Breast epithelium (tissue), 4 donors: ENCODE data around the gene VPS16. TPM values are rescaled to one million over a fixed set of nuclear protein-coding genes. Genes with fewer than 3 reads are reported as not detected.

Experiments used
- DNase-seq, 2 donors: peaks; one replicate each; pipeline ENCODE4 v3.0.0-alpha.2; 2019; ENCODE audit warnings: low spot score in 2 of 2
- H3K27ac ChIP-seq, 2 donors: fragments of 200-600 bp; sonication (generic) in 1 of 2; one replicate each; pipeline ENCODE4 v1.5.1; 2016 to 2019; ENCODE audit warnings: mild to moderate bottlenecking in 1 of 2
- H3K27me3 ChIP-seq, 2 donors: fragments of 200-600 bp; sonication (generic) in 1 of 2; one replicate each; pipeline versions ENCODE4 v1.5.1 to v1.6.0; 2017 to 2019; ENCODE audit warnings: control low read depth in 1 of 2, mild to moderate bottlenecking in 1 of 2
- H3K36me3 ChIP-seq: fragments of 200-600 bp; one replicate; pipeline ENCODE4 v1.5.1; 2019
- H3K4me1 ChIP-seq, 2 donors: fragments of 200-600 bp; sonication (generic); one replicate each; pipeline ENCODE4 v1.5.1; 2016 to 2019; ENCODE audit warnings: control low read depth in 1 of 2
- H3K4me3 ChIP-seq, 3 donors: fragments of 200-600 bp; sonication (generic); 1 replicate in 2 of 3; 2 replicates in 1 of 3; pipeline ENCODE4 v1.5.1; 2016 to 2019; ENCODE audit warnings: mild to moderate bottlenecking in 3 of 3, moderate library complexity in 2 of 3
- H3K9me3 ChIP-seq, 2 donors: fragments of 200-600 bp; sonication (generic) in 1 of 2; one replicate each; pipeline ENCODE4 v1.5.1; 2016 to 2019; ENCODE audit warnings: control low read depth in 1 of 2
- POLR2A ChIP-seq: fragments of 450-650 bp; IDR thresholded peaks from one replicate; pipeline ENCODE4 v1.6.1; 2016; ENCODE audit warnings: antibody characterized with exemption, mild to moderate bottlenecking, moderate library complexity
- POLR2AphosphoS5 ChIP-seq, 3 donors: sonication (generic); formaldehyde crosslinking; IDR thresholded peaks; one replicate each; pipeline ENCODE4 v1.6.1; 2017; ENCODE audit warnings: antibody characterized with exemption in 3 of 3
- intact Hi-C: fragments of 100-400 bp; cut with DNase I; formaldehyde crosslinking; loops from one replicate; pipeline ENCODE4 v1.15.1; 2023; ENCODE audit warnings: low total_unique reads
- total RNA-seq, 3 donors: library from RNA; depleted of rRNA; stranded (reverse); fragments of >200 nt; gene quantifications; one replicate each; pipeline ENCODE4 v1.1.0, GENCODE V29; 2016
- TF ChIP-seq, protein P1 (sequence below), 3 donors: fragments of 450-650 bp; IDR thresholded peaks; one replicate each; pipeline ENCODE4 v1.5.1; 2016 to 2017; ENCODE audit warnings: antibody characterized with exemption in 3 of 3, mild to moderate bottlenecking in 3 of 3, moderate library complexity in 3 of 3

The VPS16 gene
- total RNA-seq, 3 donors from 2014 or later, result 25.3 to 34.7 (median 33.8) TPM

DNA sequence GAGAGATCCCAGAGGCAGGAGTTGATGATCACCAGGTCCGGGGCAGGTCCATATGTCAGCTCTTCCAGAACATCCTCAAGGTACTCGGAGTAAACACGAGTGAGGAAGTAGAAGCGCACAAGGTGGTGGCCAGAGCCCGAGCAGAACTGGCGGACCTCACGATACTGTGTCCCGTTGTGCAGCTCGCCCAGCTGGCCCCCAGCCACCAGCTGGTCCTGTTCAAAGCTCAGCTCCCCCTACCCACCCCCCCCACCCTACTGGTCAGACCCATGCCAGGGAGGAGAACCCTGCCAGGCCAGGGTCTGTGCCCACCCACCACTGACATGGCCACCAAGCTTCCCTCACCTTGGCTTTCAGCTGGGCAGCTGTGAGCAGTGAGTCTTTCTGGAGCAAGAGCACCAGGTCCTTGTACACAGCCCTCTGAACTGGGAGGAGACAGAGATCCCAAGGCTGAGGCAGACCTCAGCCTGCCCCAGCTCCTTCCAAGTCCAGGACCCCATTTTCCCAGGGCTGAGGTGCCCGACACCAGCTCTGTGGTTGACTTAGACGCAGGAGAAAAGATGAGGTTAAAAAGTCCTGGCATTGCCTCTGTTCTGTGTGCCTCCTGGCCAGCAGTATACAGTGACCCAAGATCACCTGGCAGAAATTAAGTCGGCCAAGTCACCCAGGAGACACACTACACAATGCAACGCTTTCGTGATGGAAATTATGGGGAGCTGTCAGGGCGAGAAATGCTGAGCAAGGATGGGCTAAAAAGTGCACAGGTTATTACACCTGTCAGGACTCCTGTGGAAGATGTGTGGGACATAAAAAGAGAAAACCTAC is 1.5 kb upstream of the VPS16 start:
- Histone ChIP-seq H3K27me3 (no peaks in the 10 kb centered on the region), H3K4me3 (peak overlapping the region in 1 of 3 donors; percentile 89), H3K36me3 (no peaks in the 10 kb centered on the region), H3K4me1 (peaks cover 0 to 4% of the 10 kb centered on the region in 2 donors), H3K27ac (no peak overlapping the region), H3K9me3 (no peaks in the 10 kb centered on the region)
- TF ChIP-seq POLR2AphosphoS5 (IDR thresholded peaks at IDR 0.05), result no peak
- TF ChIP-seq, protein P1, sequence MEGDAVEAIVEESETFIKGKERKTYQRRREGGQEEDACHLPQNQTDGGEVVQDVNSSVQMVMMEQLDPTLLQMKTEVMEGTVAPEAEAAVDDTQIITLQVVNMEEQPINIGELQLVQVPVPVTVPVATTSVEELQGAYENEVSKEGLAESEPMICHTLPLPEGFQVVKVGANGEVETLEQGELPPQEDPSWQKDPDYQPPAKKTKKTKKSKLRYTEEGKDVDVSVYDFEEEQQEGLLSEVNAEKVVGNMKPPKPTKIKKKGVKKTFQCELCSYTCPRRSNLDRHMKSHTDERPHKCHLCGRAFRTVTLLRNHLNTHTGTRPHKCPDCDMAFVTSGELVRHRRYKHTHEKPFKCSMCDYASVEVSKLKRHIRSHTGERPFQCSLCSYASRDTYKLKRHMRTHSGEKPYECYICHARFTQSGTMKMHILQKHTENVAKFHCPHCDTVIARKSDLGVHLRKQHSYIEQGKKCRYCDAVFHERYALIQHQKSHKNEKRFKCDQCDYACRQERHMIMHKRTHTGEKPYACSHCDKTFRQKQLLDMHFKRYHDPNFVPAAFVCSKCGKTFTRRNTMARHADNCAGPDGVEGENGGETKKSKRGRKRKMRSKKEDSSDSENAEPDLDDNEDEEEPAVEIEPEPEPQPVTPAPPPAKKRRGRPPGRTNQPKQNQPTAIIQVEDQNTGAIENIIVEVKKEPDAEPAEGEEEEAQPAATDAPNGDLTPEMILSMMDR (IDR thresholded peaks at IDR 0.05), result no peak
- TF ChIP-seq POLR2A, result no peak
- intact Hi-C loops, result no loop called here
- no peak for DNase-seq

DNA sequence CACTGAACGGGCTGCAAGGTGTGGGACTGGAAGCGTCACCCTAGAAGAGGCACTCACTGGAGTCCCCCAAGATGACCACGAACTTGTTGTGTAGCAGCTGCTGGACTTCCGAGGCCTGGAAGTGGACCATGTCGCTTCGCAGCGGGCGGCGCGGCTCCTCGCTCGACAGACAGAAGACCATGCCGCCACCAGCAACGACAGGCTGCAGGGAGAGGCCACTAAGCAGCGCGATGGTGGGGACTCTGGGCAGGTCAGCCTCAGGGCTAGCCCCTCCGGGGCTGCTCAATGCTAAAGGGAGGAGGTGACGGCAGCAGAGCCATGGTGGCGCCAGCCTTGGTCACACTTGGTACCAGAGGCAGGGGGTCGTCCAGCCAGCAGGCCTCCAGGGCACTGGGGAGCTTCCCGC is 810 bp upstream of the VPS16 start:
- Histone ChIP-seq H3K27ac (peak overlapping the region; percentile 91 to 94), H3K4me3 (peak overlapping the region; percentile 73 to 89 (median 75)), H3K27me3 (no peaks in the 10 kb centered on the region), H3K36me3 (no peaks in the 10 kb centered on the region), H3K9me3 (no peaks in the 10 kb centered on the region), H3K4me1 (peaks cover 0 to 4% of the 10 kb centered on the region in 2 donors)
- intact Hi-C loops, result no loop called here
- TF ChIP-seq POLR2A (no peak), POLR2AphosphoS5 (IDR thresholded peaks at IDR 0.05) (peak in 1 of 3 donors; percentile 6)
- TF ChIP-seq, protein P1 (IDR thresholded peaks at IDR 0.05), result no peak
- DNase-seq, result no peak

- peaks cover 0 to 4% of the 10 kb centered on the region in 2 donors for H3K4me1 ChIP-seq
- TF ChIP-seq, protein P1 (IDR thresholded peaks at IDR 0.05), result no peak
- TF ChIP-seq POLR2AphosphoS5 (IDR thresholded peaks at IDR 0.05) (no peak), POLR2A (no peak)
- DNase-seq, result no peak
- H3K27me3 ChIP-seq, result no peaks in the 10 kb centered on the region
- H3K36me3 ChIP-seq, result no peaks in the 10 kb centered on the region
- peak overlapping the region; percentile 73 to 89 (median 75) for H3K4me3 ChIP-seq
- H3K27ac ChIP-seq, result peak overlapping the region; percentile 91 to 94
- intact Hi-C loops, result no loop called here
- no peaks in the 10 kb centered on the region for H3K9me3 ChIP-seq
Measured at GRCh38 chr20:2840967-2841531, 504 bp downstream of the VPS16 start.

DNA sequence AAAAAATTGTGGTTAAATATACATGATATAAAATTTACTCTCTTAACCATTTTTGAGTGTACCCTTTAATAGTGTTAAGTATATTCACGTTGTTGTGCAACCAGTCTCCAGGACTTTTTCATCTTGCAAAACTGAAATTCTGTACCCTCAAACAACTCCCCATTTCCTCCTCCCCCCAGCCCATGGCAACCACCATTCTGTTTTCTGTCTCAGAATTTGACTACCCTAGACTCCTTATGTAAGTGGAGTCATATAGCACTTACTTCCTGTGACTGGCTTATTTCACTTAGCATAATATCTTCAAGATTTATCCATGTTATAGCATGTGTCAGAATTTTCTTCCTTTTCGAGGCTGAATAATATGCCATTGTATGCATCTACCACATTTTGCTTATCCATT is 5.1 kb downstream of the VPS16 start:
- TF ChIP-seq, protein P1 (IDR thresholded peaks at IDR 0.05), result no peak
- TF ChIP-seq POLR2AphosphoS5 (IDR thresholded peaks at IDR 0.05) (no peak), POLR2A (no peak)
- Histone ChIP-seq H3K36me3 (no peaks in the 10 kb centered on the region), H3K4me3 (no peak overlapping the region), H3K27ac (no peak overlapping the region), H3K9me3 (no peaks in the 10 kb centered on the region), H3K4me1 (no peaks in the 10 kb centered on the region), H3K27me3 (no peaks in the 10 kb centered on the region)
- intact Hi-C loops, result no loop called here
- DNase-seq, result no peak

DNA sequence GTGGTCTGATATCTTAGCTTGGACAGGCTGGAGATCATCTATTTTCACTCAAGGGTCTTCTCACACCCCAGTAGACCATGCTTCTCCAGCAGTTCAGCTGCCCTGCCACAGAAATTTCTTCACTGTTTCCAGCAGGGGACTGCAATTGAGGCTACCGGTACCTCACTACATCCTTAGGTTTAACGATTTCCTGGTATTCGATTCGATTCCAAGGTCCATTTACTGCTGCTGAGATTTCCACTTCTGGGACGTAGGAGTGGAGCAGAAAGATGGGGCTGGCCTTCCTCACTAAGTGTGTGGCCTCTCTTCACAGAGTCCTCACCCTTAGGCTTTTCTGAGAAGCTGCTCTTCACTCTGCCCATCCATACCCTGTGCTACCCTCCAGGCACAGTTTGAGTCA is 6.2 kb downstream of the VPS16 start:
- no peaks in the 10 kb centered on the region for H3K9me3 ChIP-seq
- no peak for DNase-seq
- H3K27me3 ChIP-seq, result no peaks in the 10 kb centered on the region
- TF ChIP-seq POLR2AphosphoS5 (IDR thresholded peaks at IDR 0.05) (no peak), POLR2A (no peak)
- TF ChIP-seq, protein P1 (IDR thresholded peaks at IDR 0.05), result no peak
- intact Hi-C loops, result no loop called here
- no peaks in the 10 kb centered on the region for H3K4me1 ChIP-seq
- no peak overlapping the region for H3K4me3 ChIP-seq
- no peaks in the 10 kb centered on the region for H3K36me3 ChIP-seq
- no peak overlapping the region for H3K27ac ChIP-seq
